HL-60 (cell line): ENCODE measurements around the gene ARSG.

Experiments
- DNase-seq, 2 experiments: peaks; one replicate each; pipeline ENCODE4 v3.0.0-alpha.2; 2010 to 2020; ENCODE audit warnings: low read depth in 1 of 2, low spot score in 1 of 2
- H3K27ac ChIP-seq: fragments of 250-450 bp; sonication (Bioruptor Pico); replicated peaks from 2 replicates; pipeline ENCODE4 v1.5.1; 2020; ENCODE audit warnings: mild to moderate bottlenecking, moderate library complexity
- H3K27me3 ChIP-seq: fragments of 250-450 bp; sonication (Bioruptor Pico); 2 replicates; pipeline ENCODE4 v1.5.1; 2021; ENCODE audit warnings: mild to moderate bottlenecking, moderate library complexity; ENCODE audit not compliant: insufficient read depth, poor library complexity, severe bottlenecking
- H3K4me3 ChIP-seq: replicated peaks from 2 replicates; pipeline ENCODE4 v1.5.1; 2011; ENCODE audit warnings: mild to moderate bottlenecking, control low read depth, low read length; ENCODE audit not compliant: insufficient read depth
- GABPA ChIP-seq: IDR thresholded peaks from 2 replicates; pipeline ENCODE4 v1.6.1; 2012; ENCODE audit warnings: low read depth
- POLR2AphosphoS5 ChIP-seq: IDR thresholded peaks from 2 replicates; pipeline ENCODE4 v1.6.1; 2012; ENCODE audit warnings: low read depth
- REST ChIP-seq: IDR thresholded peaks from 2 replicates; pipeline ENCODE4 v1.6.1; 2012; ENCODE audit warnings: low read depth; ENCODE audit not compliant: insufficient replicate concordance
- SPI1 ChIP-seq: IDR thresholded peaks from 2 replicates; pipeline ENCODE4 v1.6.1; 2012; ENCODE audit warnings: low read depth, mild to moderate bottlenecking, borderline replicate concordance
- TF ChIP-seq, protein P1 (sequence below): IDR thresholded peaks from one replicate; pipeline ENCODE4 v1.5.1; 2011; ENCODE audit warnings: low read length, control low read depth, inconsistent platforms; ENCODE audit not compliant: insufficient read depth

Gene ARSG

GRCh38 chr17:68427575-68427974 is 136.3 kb downstream of the ARSG start:
- Histone ChIP-seq H3K27ac (no peak overlapping the region), H3K27me3 (no peaks in the 10 kb centered on the region), H3K4me3 (no peak overlapping the region)
- TF ChIP-seq POLR2AphosphoS5 = no peak
- TF ChIP-seq SPI1 = no peak
- TF ChIP-seq GABPA = no peak
- TF ChIP-seq, protein P1, sequence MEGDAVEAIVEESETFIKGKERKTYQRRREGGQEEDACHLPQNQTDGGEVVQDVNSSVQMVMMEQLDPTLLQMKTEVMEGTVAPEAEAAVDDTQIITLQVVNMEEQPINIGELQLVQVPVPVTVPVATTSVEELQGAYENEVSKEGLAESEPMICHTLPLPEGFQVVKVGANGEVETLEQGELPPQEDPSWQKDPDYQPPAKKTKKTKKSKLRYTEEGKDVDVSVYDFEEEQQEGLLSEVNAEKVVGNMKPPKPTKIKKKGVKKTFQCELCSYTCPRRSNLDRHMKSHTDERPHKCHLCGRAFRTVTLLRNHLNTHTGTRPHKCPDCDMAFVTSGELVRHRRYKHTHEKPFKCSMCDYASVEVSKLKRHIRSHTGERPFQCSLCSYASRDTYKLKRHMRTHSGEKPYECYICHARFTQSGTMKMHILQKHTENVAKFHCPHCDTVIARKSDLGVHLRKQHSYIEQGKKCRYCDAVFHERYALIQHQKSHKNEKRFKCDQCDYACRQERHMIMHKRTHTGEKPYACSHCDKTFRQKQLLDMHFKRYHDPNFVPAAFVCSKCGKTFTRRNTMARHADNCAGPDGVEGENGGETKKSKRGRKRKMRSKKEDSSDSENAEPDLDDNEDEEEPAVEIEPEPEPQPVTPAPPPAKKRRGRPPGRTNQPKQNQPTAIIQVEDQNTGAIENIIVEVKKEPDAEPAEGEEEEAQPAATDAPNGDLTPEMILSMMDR = no peak
- no peak for TF ChIP-seq REST
- no peak for DNase-seq

DNA sequence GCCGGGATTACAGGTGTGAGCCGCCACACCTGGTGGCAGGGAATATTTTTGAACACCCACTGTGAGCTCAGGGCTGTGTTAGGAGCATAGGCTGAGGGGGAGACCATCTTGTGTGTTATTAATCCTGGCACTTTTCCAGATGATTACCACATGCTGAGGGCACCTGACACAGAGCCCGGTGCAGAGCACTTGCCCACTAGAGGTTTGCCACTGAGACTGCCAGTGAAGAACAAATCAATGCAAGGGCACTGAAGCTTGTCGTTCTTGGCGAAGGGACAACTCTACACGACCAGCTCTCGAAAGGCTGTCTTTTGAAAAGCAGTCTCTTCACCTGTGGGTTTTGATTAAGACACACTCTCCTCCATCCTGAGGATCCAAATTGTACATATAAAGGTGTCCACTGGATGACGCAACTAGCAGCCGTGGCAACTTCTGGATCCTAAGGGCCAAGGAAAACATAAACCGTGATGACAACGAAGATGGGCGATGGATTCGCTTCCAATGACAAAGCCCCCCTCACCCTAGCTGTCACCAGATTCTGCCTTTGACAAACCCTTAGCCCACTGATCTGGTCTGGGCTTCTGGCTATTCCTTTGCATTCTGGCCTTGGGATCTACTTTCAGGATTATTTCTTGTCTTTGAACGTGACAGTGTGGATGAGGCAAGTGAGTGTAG is 137.3 kb downstream of the ARSG start:
- TF ChIP-seq SPI1 = no peak
- no peak for TF ChIP-seq GABPA
- no peak overlapping the region for H3K27ac ChIP-seq
- DNase-seq = no peak

DNA sequence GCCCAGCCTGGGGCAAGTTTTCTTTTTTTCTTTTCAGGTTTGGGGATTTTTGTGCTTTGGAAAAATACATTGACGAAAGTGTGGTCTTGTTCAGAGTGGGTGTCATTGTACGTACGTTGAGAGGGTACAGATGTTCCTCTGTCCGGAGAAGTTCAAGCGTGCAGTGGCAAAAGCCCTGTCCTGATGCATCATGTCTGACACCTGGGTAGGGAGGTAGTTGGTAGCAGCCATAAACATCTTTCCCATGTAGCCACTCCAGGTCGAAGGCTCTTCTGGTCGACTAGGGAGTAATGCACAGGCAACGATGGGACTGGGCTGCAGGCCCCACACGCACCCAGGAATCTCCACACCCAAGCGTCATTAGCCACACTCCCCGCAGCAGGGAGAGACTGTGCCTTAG is 138.6 kb downstream of the ARSG start:
- no peak for TF ChIP-seq GABPA
- TF ChIP-seq, protein P1 = no peak
- no peak for TF ChIP-seq REST
- TF ChIP-seq POLR2AphosphoS5 = no peak
- no peak for TF ChIP-seq SPI1
- Histone ChIP-seq H3K4me3 (no peak overlapping the region), H3K27me3 (no peaks in the 10 kb centered on the region), H3K27ac (no peak overlapping the region)
- no peak for DNase-seq

More for the DNA sequence above, 137.3 kb downstream of the ARSG start:
- no peak overlapping the region for H3K4me3 ChIP-seq
- no peaks in the 10 kb centered on the region for H3K27me3 ChIP-seq

- TF ChIP-seq GABPA (no peak), POLR2AphosphoS5 (no peak), SPI1 (no peak), REST (no peak)
- TF ChIP-seq, protein P1 = no peak
- no peaks in the 10 kb centered on the region for H3K27me3 ChIP-seq
- DNase-seq = no peak
- H3K27ac ChIP-seq = no peak overlapping the region
- no peak overlapping the region for H3K4me3 ChIP-seq
Observed at GRCh38 chr17:68431045-68431608, 139.8 kb downstream of the ARSG start.
